ENCODE data around the gene DIDO1. TPM values are rescaled to one million over a fixed set of nuclear protein-coding genes. Genes with fewer than 3 reads are reported as not detected.

DIDO1 gene
- total and polyA plus RNA-seq, 9 of the 15 experiments (the other 6 are each of a cell fraction or from before 2014, with no cell fraction given): 4.4 to 46.8 (median 31.2) TPM

DNA sequence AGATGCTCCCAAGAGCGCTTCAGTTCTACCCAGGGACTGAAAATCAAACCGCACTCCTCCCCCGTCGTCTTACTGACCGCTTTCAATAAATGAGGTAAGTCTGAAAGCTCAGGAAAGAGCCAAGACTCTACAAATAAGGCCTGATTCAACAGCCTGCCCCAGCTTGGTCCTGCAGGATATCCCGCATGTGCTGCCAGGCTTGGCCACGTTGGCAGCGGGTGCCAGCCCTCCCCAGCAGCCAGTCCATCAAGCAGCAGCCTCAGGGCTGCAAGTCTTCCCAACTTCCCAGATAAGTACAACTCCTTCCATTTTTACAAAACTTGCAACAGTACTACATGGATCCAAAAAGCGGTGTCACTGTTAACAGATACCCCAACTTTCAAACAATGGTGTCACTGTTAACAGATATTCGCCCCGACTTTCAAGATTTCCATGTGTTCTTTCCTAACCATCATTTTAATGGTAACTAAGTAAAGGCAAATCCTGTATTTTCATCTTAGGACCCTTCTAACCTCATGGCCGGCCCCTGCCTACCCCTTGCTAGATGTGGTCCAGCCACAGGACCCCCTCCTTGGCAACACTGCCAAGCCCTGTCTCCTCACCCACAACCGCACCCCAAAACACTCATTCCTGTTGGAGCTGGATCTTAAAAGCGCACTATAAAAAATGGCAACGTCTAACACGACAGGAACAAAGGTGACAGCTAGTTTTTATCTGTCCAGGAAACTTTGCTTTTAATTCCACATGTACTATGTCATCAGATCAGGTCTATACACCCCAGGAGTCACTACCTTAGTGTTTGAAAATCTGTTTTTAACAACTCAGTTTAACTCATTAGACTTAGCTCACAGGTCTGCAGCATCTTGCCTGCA lies 28.0 kb downstream of the DIDO1 start:
- CTCF ChIA-PET (ENCODE audit: low intra/inter-chr PET ratio): interaction anchor here (3.9 kb wide), 1 partner anchor 111 kb away, joined by 30 read pairs; no protein-coding TSS in a partner anchor
- H3K9ac ChIP-seq (ENCODE audit: insufficient read depth in 1 of 2, low read depth in 2 of 2, low read length in 2 of 2): no peak overlapping the region
- POLR2A ChIA-PET: interaction anchor here (0.6 to 2.4 kb wide), 11 partner anchors 9 to 324 kb away, joined by 3 to 6 read pairs (median 3); no protein-coding TSS in a partner anchor
- H3K27me3 ChIP-seq (ENCODE audit: control insufficient read depth in 2 of 2, insufficient read depth in 2 of 2, low read length in 2 of 2): no peaks in the 10 kb centered on the region
- no peak for ATAC-seq
- H3K36me3 ChIP-seq (ENCODE audit: control insufficient read depth, insufficient read depth, low read length): peaks cover 69% of the 10 kb centered on the region
- no peak overlapping the region for H2AFZ ChIP-seq (ENCODE audit: low read depth, low read length)
- no peak overlapping the region for H3K4me2 ChIP-seq (ENCODE audit: insufficient read depth, low read length)
- in situ Hi-C loops (cut with MboI) (no loop called here), intact Hi-C loops (cut with micrococcal nuclease) (no loop called here)
- no peak for TF ChIP-seq PHB2 (IDR thresholded peaks at IDR 0.05; ENCODE audit: low read depth)
- no peak for TF ChIP-seq ZNF232 (CRISPR knock-in tag; IDR thresholded peaks at IDR 0.05)
- no peak for TF ChIP-seq ATF1 (CRISPR knock-in tag; IDR thresholded peaks at IDR 0.05)
- TF ChIP-seq ATF1 (tag; IDR thresholded peaks at IDR 0.05): no peak
- H3K27ac ChIP-seq (ENCODE audit: extremely low read depth, low read depth, low read length): no peak overlapping the region
- no peak overlapping the region for H3K4me3 ChIP-seq
- peaks cover 6 to 10% of the 10 kb centered on the region in 2 experiments for H3K4me1 ChIP-seq (replicated peaks in 1 of 2; ENCODE audit: control insufficient read depth in 2 of 2, insufficient read depth in 2 of 2, low read length in 2 of 2)
- H3K9me3 ChIP-seq (replicated peaks; ENCODE audit: control insufficient read depth, insufficient read depth, low read depth, low read length): no peaks in the 10 kb centered on the region
- peaks cover 13% of the 10 kb centered on the region for H4K20me1 ChIP-seq (replicated peaks; ENCODE audit: control insufficient read depth, insufficient read depth, low read length)
- FAIRE-seq: no peak
- H3K79me2 ChIP-seq (ENCODE audit: control insufficient read depth, insufficient read depth, low read length): 0 out of 3 replicates have a peak, but pooled peaks cover 3% of the 10 kb centered on the region
- BruUV-seq (replicated peaks): no TSS peak
- no peak for DNase-seq (ENCODE audit: extremely low read depth in 1 of 4, low spot score in 3 of 4)
- no peaks in the 10 kb centered on the region for H3K9me1 ChIP-seq (ENCODE audit: control insufficient read depth, insufficient read depth, low read length)
- 95% methylated on average over 16 of the region's 16 CpGs for WGBS (ENCODE audit: insufficient coverage, low coverage, missing lambda C conversion rate)

DNA sequence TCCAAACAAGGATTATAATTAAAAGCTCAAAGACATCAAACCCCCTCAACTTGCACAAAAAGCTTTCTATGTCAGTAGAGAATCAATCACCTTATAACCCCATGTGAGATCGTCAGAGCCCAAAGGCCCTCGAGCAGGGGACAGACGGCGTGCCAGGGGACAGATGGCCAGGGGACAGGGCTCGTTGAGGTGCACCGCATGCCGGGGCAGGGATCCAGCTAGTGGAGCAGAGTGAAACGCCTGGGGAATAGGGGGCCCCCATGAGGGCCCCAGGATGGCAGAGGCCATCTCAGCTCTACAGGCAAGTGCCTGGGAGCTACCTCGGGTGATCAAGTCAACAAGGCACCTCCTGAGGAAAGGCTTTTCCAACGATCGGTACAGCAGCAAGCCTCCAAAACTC lies 28.6 kb downstream of the DIDO1 start:
- ATAC-seq (no peak), DNase-seq (ENCODE audit: extremely low read depth in 1 of 4, low spot score in 3 of 4) (no peak), FAIRE-seq (no peak)
- no TSS peak for BruUV-seq (replicated peaks)
- POLR2A ChIA-PET: interaction anchor here (0.6 to 2.4 kb wide), 7 partner anchors 9 to 325 kb away, joined by 3 to 6 read pairs (median 3); no protein-coding TSS in a partner anchor
- Histone ChIP-seq H3K36me3 (ENCODE audit: control insufficient read depth, insufficient read depth, low read length) (peaks cover 69% of the 10 kb centered on the region), H2AFZ (ENCODE audit: low read depth, low read length) (no peak overlapping the region), H3K4me3 (no peak overlapping the region), H3K9me3 (replicated peaks; ENCODE audit: control insufficient read depth, insufficient read depth, low read depth, low read length) (no peaks in the 10 kb centered on the region), H3K4me1 (replicated peaks in 1 of 2; ENCODE audit: control insufficient read depth in 2 of 2, insufficient read depth in 2 of 2, low read length in 2 of 2) (peaks cover 6 to 10% of the 10 kb centered on the region in 2 experiments), H4K20me1 (replicated peaks; ENCODE audit: control insufficient read depth, insufficient read depth, low read length) (peaks cover 13% of the 10 kb centered on the region), H3K4me2 (ENCODE audit: insufficient read depth, low read length) (no peak overlapping the region), H3K9me1 (ENCODE audit: control insufficient read depth, insufficient read depth, low read length) (no peaks in the 10 kb centered on the region), H3K27ac (ENCODE audit: extremely low read depth, low read depth, low read length) (no peak overlapping the region), H3K79me2 (ENCODE audit: control insufficient read depth, insufficient read depth, low read length) (0 out of 3 replicates have a peak, but pooled peaks cover 3% of the 10 kb centered on the region), H3K27me3 (ENCODE audit: control insufficient read depth in 2 of 2, insufficient read depth in 2 of 2, low read length in 2 of 2) (no peaks in the 10 kb centered on the region), H3K9ac (ENCODE audit: insufficient read depth in 1 of 2, low read depth in 2 of 2, low read length in 2 of 2) (no peak overlapping the region)
- CTCF ChIA-PET (ENCODE audit: low intra/inter-chr PET ratio): no interaction called here
- no peak for TF ChIP-seq PHB (CRISPR knock-in tag; IDR thresholded peaks at IDR 0.05)
- peak; percentile 50 for TF ChIP-seq POLR2G (IDR thresholded peaks at IDR 0.05; ENCODE audit: low read depth, low read length)
- 87% methylated on average over 11 of the region's 11 CpGs for WGBS (ENCODE audit: insufficient coverage, low coverage, missing lambda C conversion rate)
- in situ Hi-C loops (cut with MboI): no loop called here
- intact Hi-C loops (cut with micrococcal nuclease): no loop called here

Measured in K562 (cell line).